Measurements from ENCODE around the gene CARD10. TPM values are rescaled to one million over a fixed set of nuclear protein-coding genes. Genes with fewer than 3 reads are reported as not detected.
A peak's percentile ranks its signal among the peaks of the same experiment; 100 is the strongest.

The CARD10 gene
- total RNA-seq, 1 experiment from 2014 or later = 17.7 TPM

DNA sequence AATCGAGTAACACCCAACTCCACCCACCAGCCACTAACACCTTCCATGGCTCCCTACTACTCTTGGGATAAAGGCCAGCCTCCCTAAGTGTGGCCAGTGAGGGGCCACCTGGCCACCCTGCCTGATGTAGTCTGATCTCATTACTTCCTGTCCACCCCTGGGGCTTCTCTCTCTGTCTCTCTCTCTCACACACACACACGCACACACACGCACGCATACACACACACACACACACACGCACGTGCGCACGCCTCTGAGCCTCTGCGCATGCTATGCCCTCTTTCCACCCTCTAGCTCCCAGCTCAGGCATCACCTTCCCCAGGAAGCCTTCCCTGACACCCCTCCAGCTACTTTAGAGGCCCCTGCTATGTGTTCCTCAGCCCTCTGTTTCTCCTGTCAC, 37.0 kb downstream of the CARD10 start:
- H4K8ac ChIP-seq (replicated peaks; ENCODE audit: insufficient read length, low read depth, low read length) = no peak overlapping the region
- no peak overlapping the region for H3K14ac ChIP-seq (ENCODE audit: insufficient read depth, low read length)
- H3K4me3 Mint-ChIP-seq = no peak overlapping the region
- H3K27ac Mint-ChIP-seq = peak overlapping the region in 1 of 3 experiments; percentile 46; a peak in 1 of 7 replicates
- no peak for DNase-seq
- peaks cover 21% of the 10 kb centered on the region for H3K27me3 Mint-ChIP-seq (ENCODE audit: low read depth)
- no peak overlapping the region for H3T11ph ChIP-seq (ENCODE audit: low read length)
- no peak overlapping the region for H4K91ac ChIP-seq (ENCODE audit: insufficient read length, low read depth, low read length)
- H3K79me1 ChIP-seq (ENCODE audit: insufficient read depth, low read depth, low read length, poor library complexity, severe bottlenecking) = no peaks in the 10 kb centered on the region
- H2AK5ac ChIP-seq (ENCODE audit: insufficient read length, low read length) = no peak overlapping the region
- peaks cover 13 to 35% of the 10 kb centered on the region in 2 experiments for H3K4me1 Mint-ChIP-seq
- no peak overlapping the region for H2BK20ac ChIP-seq (ENCODE audit: low read depth, low read length, poor library complexity, severe bottlenecking)
- no peak overlapping the region for H3K27ac ChIP-seq (ENCODE audit: insufficient read length, low read depth, low read length)
- H3K9me3 ChIP-seq (ENCODE audit: control insufficient read depth, low read depth, low read length) = no peaks in the 10 kb centered on the region
- peaks cover 4% of the 10 kb centered on the region for H3K23me2 ChIP-seq (ENCODE audit: insufficient read length, low read depth, low read length, poor library complexity, severe bottlenecking)
- no peak overlapping the region for H3K4me2 ChIP-seq (ENCODE audit: insufficient read depth, insufficient read length, low read length)
- no peak overlapping the region for H3K4ac ChIP-seq (ENCODE audit: low read depth, low read length)
- no peaks in the 10 kb centered on the region for H3K79me2 ChIP-seq (ENCODE audit: insufficient read depth, low read length)
- no peak overlapping the region for H3K23ac ChIP-seq (ENCODE audit: insufficient read length, low read depth, low read length)
- no CpG with 5 or more reads among the region's 9 CpGs for WGBS (ENCODE audit: extremely low coverage, insufficient read length, low lambda C conversion rate)
- no peak overlapping the region for H3K9ac ChIP-seq (ENCODE audit: extremely low read depth, insufficient read length, low read length)
- H2AFZ ChIP-seq (ENCODE audit: low read length) = no peak overlapping the region
- H3K56ac ChIP-seq (ENCODE audit: insufficient read length, low read depth, low read length) = no peak overlapping the region
- no peak overlapping the region for H3K18ac ChIP-seq (ENCODE audit: insufficient read length, low read depth, low read length)
- no peak for TF ChIP-seq CTCF (conservative IDR thresholded peaks at IDR 0.05)
- peaks cover 9% of the 10 kb centered on the region; the same call in 1 of the 2 replicates for H3K4me1 ChIP-seq (ENCODE audit: insufficient read depth, low read length)
- H3K9me3 Mint-ChIP-seq = no peaks in the 10 kb centered on the region
- no peak overlapping the region for H4K5ac ChIP-seq (ENCODE audit: insufficient read length, low read depth, low read length)
- no peaks in the 10 kb centered on the region for H3K36me3 Mint-ChIP-seq (ENCODE audit: insufficient read depth in 1 of 3, low read depth in 3 of 3)
- H4K20me1 ChIP-seq (ENCODE audit: control insufficient read depth, insufficient read depth, insufficient read length) = no peaks in the 10 kb centered on the region
- H2BK5ac ChIP-seq (ENCODE audit: insufficient read length, low read length) = no peak overlapping the region
- no peak overlapping the region for H2BK15ac ChIP-seq (ENCODE audit: low read depth, low read length)
- no peak overlapping the region for H2BK12ac ChIP-seq (ENCODE audit: insufficient read length, low read depth, low read length)
- no peaks in the 10 kb centered on the region for H3K27me3 ChIP-seq (ENCODE audit: insufficient read depth, low read length)
- H2BK120ac ChIP-seq (ENCODE audit: low read depth, low read length, poor library complexity, severe bottlenecking) = no peak overlapping the region
